Measurements from ENCODE around the gene PLCB4.

PLCB4 gene

GRCh38 chr20:9476174-9476573 is 407.3 kb downstream of the PLCB4 start:
- no peak for TF ChIP-seq CTCF (IDR thresholded peaks at IDR 0.05; ENCODE audit: low read depth, low read length, missing control alignments)
- no peak for DNase-seq (ENCODE audit: extremely low read depth, low read depth)

GRCh38 chr20:9476637-9477036 is 407.8 kb downstream of the PLCB4 start:
- no peak for DNase-seq (ENCODE audit: extremely low read depth, low read depth)
- H3K4me3 ChIP-seq (replicated peaks; ENCODE audit: low read depth, low read length) = no peak overlapping the region
- TF ChIP-seq CTCF (IDR thresholded peaks at IDR 0.05; ENCODE audit: low read depth, low read length, missing control alignments) = no peak

More at GRCh38 chr20:9476174-9476573, 407.3 kb downstream of the PLCB4 start:
- no peak overlapping the region for H3K4me3 ChIP-seq (replicated peaks; ENCODE audit: low read depth, low read length)

DNA sequence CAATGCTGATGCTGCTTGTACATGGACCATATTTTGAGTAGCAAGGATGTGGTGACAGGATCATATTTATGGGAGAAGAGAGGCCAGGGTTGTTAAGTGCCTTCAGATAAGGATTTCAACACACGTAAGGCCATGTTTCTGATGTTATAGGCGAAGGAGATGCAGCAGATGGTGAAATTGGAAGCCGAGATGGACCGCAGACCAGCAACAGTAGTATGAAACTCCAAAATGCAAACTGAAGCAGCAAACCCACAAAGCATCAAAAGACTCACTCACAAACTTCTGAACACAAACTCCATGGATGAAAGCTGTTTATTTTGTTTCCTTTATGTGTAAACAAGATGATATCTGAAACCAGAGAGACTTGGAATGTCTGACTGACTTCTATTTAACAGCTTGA is 409.9 kb downstream of the PLCB4 start:
- H3K4me3 ChIP-seq (replicated peaks; ENCODE audit: low read depth, low read length) = no peak overlapping the region
- no peak for DNase-seq (ENCODE audit: extremely low read depth, low read depth)
- TF ChIP-seq CTCF (IDR thresholded peaks at IDR 0.05; ENCODE audit: low read depth, low read length, missing control alignments) = no peak

DNA sequence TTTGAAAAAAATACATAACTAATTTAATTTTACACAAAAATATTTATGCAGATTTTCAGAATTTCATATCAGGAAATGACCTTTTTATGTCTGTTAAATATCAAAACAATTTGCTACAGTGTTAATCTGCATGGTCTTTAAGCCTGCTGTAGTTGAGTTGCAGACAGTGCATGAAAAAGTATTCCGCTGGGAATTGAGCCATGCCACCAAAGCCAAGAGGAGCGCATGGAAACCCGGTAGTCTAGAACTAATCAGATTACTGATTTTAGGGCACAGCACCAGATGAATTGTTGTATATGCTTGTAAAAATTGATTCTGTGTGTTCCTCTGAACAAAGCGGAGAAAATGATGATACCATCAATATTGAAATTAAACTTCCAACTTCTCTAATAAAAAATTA is 411.2 kb downstream of the PLCB4 start:
- no peak for DNase-seq (ENCODE audit: extremely low read depth, low read depth)
- no peak for TF ChIP-seq CTCF (IDR thresholded peaks at IDR 0.05; ENCODE audit: low read depth, low read length, missing control alignments)
- H3K4me3 ChIP-seq (replicated peaks; ENCODE audit: low read depth, low read length) = no peak overlapping the region

- H3K4me3 ChIP-seq (replicated peaks; ENCODE audit: low read depth, low read length) = no peak overlapping the region
- no peak for TF ChIP-seq CTCF (IDR thresholded peaks at IDR 0.05; ENCODE audit: low read depth, low read length, missing control alignments)
- no peak for DNase-seq (ENCODE audit: extremely low read depth, low read depth)
Measured at GRCh38 chr20:9482180-9482579, 413.3 kb downstream of the PLCB4 start.

DNA sequence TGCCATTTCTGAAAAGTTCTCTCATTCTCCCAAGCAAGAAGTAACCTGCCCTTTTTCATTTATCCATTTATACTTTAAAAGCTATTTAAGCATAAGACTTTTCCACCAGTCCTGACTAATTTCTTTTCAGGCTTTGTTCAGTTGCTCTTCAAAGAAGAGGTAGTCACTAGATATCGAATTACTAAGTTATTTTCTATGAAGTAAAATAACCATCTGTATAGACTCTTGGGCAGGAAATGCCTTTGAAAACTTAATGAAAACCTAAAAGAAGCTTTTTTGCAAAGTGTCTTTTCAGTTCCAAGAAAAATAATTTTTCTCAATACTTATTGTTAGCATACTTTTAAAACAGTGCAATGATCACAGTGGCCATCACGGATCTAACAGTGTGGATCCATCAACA is 414.2 kb downstream of the PLCB4 start:
- TF ChIP-seq CTCF (IDR thresholded peaks at IDR 0.05; ENCODE audit: low read depth, low read length, missing control alignments) = no peak
- no peak for DNase-seq (ENCODE audit: extremely low read depth, low read depth)
- H3K4me3 ChIP-seq (replicated peaks; ENCODE audit: low read depth, low read length) = no peak overlapping the region

DNA sequence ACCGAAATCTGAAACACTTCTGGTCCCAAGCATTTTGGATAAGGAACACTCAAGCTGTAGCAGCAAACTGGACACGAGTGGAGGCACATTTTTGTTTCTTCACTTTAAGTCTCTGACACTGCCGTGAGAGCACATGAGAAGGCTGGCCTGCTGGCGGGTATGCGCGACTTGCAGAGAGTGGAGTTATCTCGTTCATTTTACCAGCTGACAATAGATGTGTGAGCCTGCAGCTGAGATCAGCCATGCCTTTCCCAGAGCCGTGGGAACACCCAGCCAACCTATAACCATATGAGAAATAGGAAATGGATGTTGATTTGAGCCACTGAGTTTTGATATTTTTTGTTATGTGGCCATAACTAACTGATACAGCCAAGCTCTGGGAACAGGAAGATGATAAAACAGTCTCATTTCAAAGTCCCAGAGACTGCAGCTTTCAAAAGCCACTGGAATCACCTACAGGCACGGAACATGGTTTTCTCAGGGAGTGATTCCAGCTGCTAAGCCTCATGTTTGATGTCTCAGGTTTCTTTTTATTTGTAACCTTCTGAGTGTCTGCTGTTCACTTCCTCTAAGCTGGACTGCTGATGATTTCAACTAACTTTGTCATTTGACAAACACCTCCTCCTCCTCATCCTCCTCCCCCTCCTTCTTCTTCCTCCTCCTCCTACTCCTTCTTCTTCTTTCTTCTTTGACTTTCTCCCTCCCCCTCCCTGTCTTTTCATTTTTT is 416.9 kb downstream of the PLCB4 start:
- DNase-seq (ENCODE audit: extremely low read depth, low read depth) = peak; percentile 33
- no peak for TF ChIP-seq CTCF (IDR thresholded peaks at IDR 0.05; ENCODE audit: low read depth, low read length, missing control alignments)

More for the DNA sequence above, 416.9 kb downstream of the PLCB4 start:
- no peak overlapping the region for H3K4me3 ChIP-seq (replicated peaks; ENCODE audit: low read depth, low read length)

All from HFF-Myc (cell line).